GM12878 (cell line): ENCODE results near the gene HPF1. TPM values are rescaled to one million over a fixed set of nuclear protein-coding genes. Genes with fewer than 3 reads are reported as not detected.

Experiments used
- ATAC-seq: fragments of 200-7000 bp; cut with Tn5 transposase; 3 replicates; pipeline ENCODE4 v1.9.1; 2020; ENCODE audit warnings: mild to moderate bottlenecking, moderate library complexity
- BruUV-seq: library from RNA; stranded (reverse); fragments of 400-500 nt; replicated peaks from 2 replicates; lab custom pipeline; 2021; lab: Mats Ljungman, UMichigan
- CTCF ChIA-PET: fragments of 300-600 bp; sonication (Branson Sonifier 250); formaldehyde crosslinking; extraction: SDS; loops from one replicate; lab custom pipeline; 2021; ENCODE audit warnings: inconsistent platforms; lab: Yijun Ruan, JAX
- POLR2A ChIA-PET: fragments of 350-600 bp; formaldehyde crosslinking; extraction: SDS; loops from one replicate; lab custom pipeline; 2021; ENCODE audit warnings: inconsistent platforms; lab: Charles Lee
- RAD21 ChIA-PET: fragments of 300-600 bp; sonication (Branson Sonifier 250); formaldehyde crosslinking; loops from one replicate; lab custom pipeline; 2023; ENCODE audit warnings: antibody characterized with exemption; ENCODE audit not compliant: unreplicated experiment; lab: Charles Lee
- SMC1A ChIA-PET: fragments of 300-600 bp; sonication (Branson Sonifier 250); formaldehyde crosslinking; loops from one replicate; lab custom pipeline; 2023; ENCODE audit not compliant: unreplicated experiment, uncharacterized antibody; lab: Charles Lee
- DNase-seq: peaks from one replicate; pipeline ENCODE4 v3.0.0-alpha.2; 2011; ENCODE audit warnings: low read depth, low spot score
- FAIRE-seq: peaks from 3 replicates; lab custom pipeline; 2011; peaks lifted over from hg19 to GRCh38; lab: Jason Lieb, UNC
- H2AFZ ChIP-seq: 2 replicates; pipeline ENCODE4 v1.6.0; 2011; ENCODE audit warnings: low read depth, low read length, control low read depth; ENCODE audit not compliant: control insufficient read depth
- H3K27ac ChIP-seq: 2 replicates; pipeline ENCODE4 v1.5.1; 2011; ENCODE audit warnings: control low read depth; ENCODE audit not compliant: control insufficient read depth, insufficient read depth
- H3K27me3 ChIP-seq, 2 experiments: replicated peaks in 1 of 2; 2 replicates each; pipeline versions ENCODE4 v1.6.0 to v1.6.1; 2011; ENCODE audit warnings: low read length in 1 of 2; ENCODE audit not compliant: control insufficient read depth in 2 of 2, insufficient read depth in 2 of 2
- H3K36me3 ChIP-seq, 2 experiments: 2 replicates each; pipeline ENCODE4 v1.5.1; 2011; ENCODE audit warnings: low read length in 1 of 2; ENCODE audit not compliant: control insufficient read depth in 2 of 2, insufficient read depth in 2 of 2
- H3K4me1 ChIP-seq: 2 replicates; pipeline ENCODE4 v1.6.1; 2011; ENCODE audit warnings: mild to moderate bottlenecking, low read length, moderate library complexity, mixed read lengths; ENCODE audit not compliant: control insufficient read depth, insufficient read depth
- H3K4me2 ChIP-seq: 2 replicates; pipeline ENCODE4 v1.6.0; 2011; ENCODE audit warnings: control low read depth; ENCODE audit not compliant: control insufficient read depth, insufficient read depth
- H3K4me3 ChIP-seq: fragments of 200-600 bp; sonication (generic); 2 replicates; pipeline ENCODE4 v1.5.1; 2016
- H3K79me2 ChIP-seq: 2 replicates; pipeline ENCODE4 v1.6.0; 2011; ENCODE audit warnings: low read length; ENCODE audit not compliant: control insufficient read depth, insufficient read depth
- H3K9ac ChIP-seq: 2 replicates; pipeline ENCODE4 v1.8.0; 2011; ENCODE audit warnings: low read length, control low read depth, mixed read lengths; ENCODE audit not compliant: control insufficient read depth, insufficient read depth
- H3K9me3 ChIP-seq: replicated peaks from 3 replicates; pipeline ENCODE4 v1.5.1; 2011; ENCODE audit warnings: mild to moderate bottlenecking, low read length; ENCODE audit not compliant: control insufficient read depth, insufficient read depth
- H4K20me1 ChIP-seq: 2 replicates; pipeline ENCODE4 v1.6.0; 2011; ENCODE audit not compliant: control insufficient read depth, insufficient read depth
- BCL3 ChIP-seq: IDR thresholded peaks from 2 replicates; pipeline ENCODE4 v1.6.1; 2011; ENCODE audit warnings: borderline replicate concordance, low read depth, mild to moderate bottlenecking, moderate library complexity, low read length; ENCODE audit not compliant: insufficient read depth, poor library complexity, severe bottlenecking
- BHLHE40 ChIP-seq, 2 experiments: fragments of 450-650 bp in 1 of 2; IDR thresholded peaks; 2 replicates each; pipeline ENCODE4 v1.6.1; 2011 to 2017; ENCODE audit warnings: low read depth in 2 of 2, borderline replicate concordance in 1 of 2, improper control_type of control experiment in 1 of 2, low read length in 1 of 2, mild to moderate bottlenecking in 1 of 2
- CEBPB ChIP-seq, 2 experiments: fragments of 150-350 bp in 1 of 2; IDR thresholded peaks; 2 replicates each; pipeline ENCODE4 v1.6.1; 2012 to 2014; ENCODE audit warnings: low read depth in 2 of 2, low read length in 2 of 2, borderline replicate concordance in 1 of 2, inconsistent platforms in 1 of 2
- EZH2 ChIP-seq: IDR thresholded peaks from 2 replicates; pipeline ENCODE4 v1.6.1; 2012; ENCODE audit warnings: low read depth, mild to moderate bottlenecking, control low read depth, inconsistent platforms, low read length, borderline replicate concordance; ENCODE audit not compliant: control insufficient read depth
- FOS ChIP-seq: IDR thresholded peaks from 3 replicates; pipeline ENCODE4 v1.6.1; 2011; ENCODE audit warnings: borderline replicate concordance; ENCODE audit not compliant: insufficient read length; ENCODE audit errors: extremely low read depth
- GABPA ChIP-seq: IDR thresholded peaks from 2 replicates; pipeline ENCODE4 v1.6.1; 2014; ENCODE audit warnings: antibody characterized with exemption, low read depth, mild to moderate bottlenecking, inconsistent platforms
- KDM1A ChIP-seq: fragments of 200-600 bp; sonication (generic); IDR thresholded peaks from 2 replicates; pipeline ENCODE4 v1.6.1; 2016; ENCODE audit warnings: borderline replicate concordance
- NR2C2 ChIP-seq: IDR thresholded peaks from 2 replicates; pipeline ENCODE4 v1.6.1; 2011; ENCODE audit warnings: borderline replicate concordance, low read depth; ENCODE audit not compliant: control insufficient read depth, insufficient read length
- NRF1 ChIP-seq: conservative IDR thresholded peaks from 2 replicates; pipeline ENCODE4 v1.6.1; 2011; ENCODE audit warnings: mild to moderate bottlenecking, low read depth, low read length, improper control_type of control experiment
- SIX5 ChIP-seq: IDR thresholded peaks from 2 replicates; pipeline ENCODE4 v1.6.1; 2011; ENCODE audit warnings: mild to moderate bottlenecking, low read depth, low read length, moderate library complexity; ENCODE audit not compliant: severe bottlenecking
- TBL1XR1 ChIP-seq: IDR thresholded peaks from 2 replicates; pipeline ENCODE4 v1.6.1; 2012; ENCODE audit warnings: low read depth, low read length, improper control_type of control experiment
- TCF7 ChIP-seq: IDR thresholded peaks from 2 replicates; pipeline ENCODE4 v1.6.1; 2014; ENCODE audit warnings: antibody characterized with exemption, borderline replicate concordance
- ZBTB33 ChIP-seq: fragments of 450-650 bp; IDR thresholded peaks from 2 replicates; pipeline ENCODE4 v1.6.1; 2017; ENCODE audit warnings: mild to moderate bottlenecking
- WGBS: methylation state at CpG from one replicate; pipeline ENCODE4 v1.1.6; 2016; ENCODE audit warnings: low lambda C conversion rate; ENCODE audit not compliant: insufficient replicate concordance, insufficient coverage; ENCODE audit errors: missing lambda C conversion rate; 5-methylcytosine and 5-hydroxymethylcytosine counted together
- in situ Hi-C: fragments of 300-500 bp; cut with MboI; formaldehyde crosslinking; loops from 9 replicates; pipeline ENCODE4 v1.14.3; 2018; ENCODE audit warnings: mixed read lengths
- intact Hi-C: fragments of 100-400 bp; cut with micrococcal nuclease; formaldehyde crosslinking; loops from one replicate; pipeline ENCODE4 v1.14.2; 2022; ENCODE audit not compliant: unreplicated experiment
- polyA plus RNA-seq, 11 experiments: library from polyadenylated mRNA; depleted of rRNA in 4 of 11; unstranded in 6 of 11; stranded (reverse) in 5 of 11; fragments of >200 nt; fragmentation: Nextera tagmentation in 4 of 11; fragmentation: Illumina TruSeq in 1 of 11; extraction: Ambion mirVana in 4 of 11; extraction: Trizol in 1 of 11; gene quantifications; 1 replicate in 1 of 11; 2 replicates in 10 of 11; pipeline versions ENCODE4 v1.2.1 to v1.2.3, GENCODE V29; 2011 to 2016; ENCODE audit warnings: inconsistent platforms in 2 of 11, missing spikeins in 2 of 11, low read depth in 1 of 11
- total RNA-seq, 4 experiments: library from RNA; depleted of rRNA in 3 of 4; stranded (reverse); fragments of >200 nt in 3 of 4; fragmentation: Illumina TruSeq in 1 of 4; extraction: Trizol in 1 of 4; gene quantifications; 2 replicates each; pipeline versions ENCODE4 v1.2.1 to v1.2.3, GENCODE V29; 2013 to 2021

The HPF1 gene
- total and polyA plus RNA-seq, 10 of the 15 experiments (the other 5 are each of a cell fraction or from before 2014, with no cell fraction given) = 31.2 to 93.5 (median 48.7) TPM

GRCh38 chr4:169730564-169730963 lies 27.2 kb downstream of the HPF1 start:
- ChIA-PET POLR2A (no interaction called here), SMC1A (interaction anchor here (1.3 kb wide), 1 partner anchor 117 kb away, joined by 4 read pairs; no protein-coding TSS in a partner anchor), CTCF (no interaction called here), RAD21 (no interaction called here)
- 100% methylated on average over 5 of the region's 5 CpGs for WGBS
- no peak overlapping the region for H3K4me3 ChIP-seq
- DNase-seq (no peak), ATAC-seq (no peak), FAIRE-seq (no peak)
- H3K9ac ChIP-seq = no peak overlapping the region
- peaks cover 2 to 10% of the 10 kb centered on the region in 2 experiments for H3K36me3 ChIP-seq
- no peaks in the 10 kb centered on the region for H4K20me1 ChIP-seq
- H2AFZ ChIP-seq = no peak overlapping the region
- no peaks in the 10 kb centered on the region for H3K4me1 ChIP-seq
- no peaks in the 10 kb centered on the region for H3K79me2 ChIP-seq
- intact Hi-C loops = no loop called here
- H3K4me2 ChIP-seq = no peak overlapping the region
- in situ Hi-C loops = no loop called here
- no TSS peak for BruUV-seq
- no peaks in the 10 kb centered on the region for H3K27me3 ChIP-seq
- TF ChIP-seq BCL3 = no peak
- no peak for TF ChIP-seq GABPA
- no peak for TF ChIP-seq SIX5
- no peak for TF ChIP-seq EZH2
- no peak for TF ChIP-seq TBL1XR1
- no peak for TF ChIP-seq ZBTB33
- no peak for TF ChIP-seq CEBPB (IDR thresholded peaks at IDR 0.05; ENCODE audit: borderline replicate concordance in 1 of 2, low read depth in 2 of 2, low read length in 2 of 2)
- TF ChIP-seq NRF1 = no peak
- TF ChIP-seq FOS = no peak
- TF ChIP-seq NR2C2 = no peak
- no peak for TF ChIP-seq BHLHE40 (IDR thresholded peaks at IDR 0.05; ENCODE audit: borderline replicate concordance in 1 of 2, low read depth in 2 of 2, low read length in 1 of 2)
- TF ChIP-seq TCF7 = no peak
- no peak for TF ChIP-seq KDM1A
- TF ChIP-seq, all 136 proteins: peak for 0
- Histone ChIP-seq H3K27ac (no peak overlapping the region), H3K9me3 (no peaks in the 10 kb centered on the region)
